Stimulated activated CD8-positive, alpha-beta memory T cell treated with anti-CD3 and anti-CD28 coated beads, Interleukin-15, amount 100 ng/mL, for 1 hour (primary cell): ENCODE measurements around the gene CACTIN.

Experiments used
- DNase-seq: peaks from one replicate; pipeline ENCODE4 v3.0.0-alpha.2; 2020; ENCODE audit warnings: low read depth

CACTIN gene

GRCh38 chr19:3563709-3564524 is 62.7 kb downstream of the CACTIN start:
- no peak for DNase-seq
